GM23338 (cell line): ENCODE measurements around the gene UBE3B. TPM values are rescaled to one million over a fixed set of nuclear protein-coding genes. Genes with fewer than 3 reads are reported as not detected.

Experiments
- ATAC-seq: fragments of 200-7000 bp; cut with Tn5 transposase; 3 replicates; pipeline ENCODE4 v1.9.1; 2020
- DNase-seq: peaks from one replicate; pipeline ENCODE4 v3.0.0-alpha.2; 2015; ENCODE audit warnings: low spot score
- H2AFZ ChIP-seq: fragments of 200-600 bp; sonication (generic); 2 replicates; pipeline ENCODE4 v1.8.0; 2016; ENCODE audit warnings: antibody characterized with exemption, mild to moderate bottlenecking, moderate library complexity
- H3F3A ChIP-seq: fragments of 200-600 bp; sonication (generic); replicated peaks from 2 replicates; pipeline ENCODE4 v1.8.0; 2017; ENCODE audit warnings: antibody characterized with exemption, mixed run types, low read depth
- H3K27ac ChIP-seq: fragments of 200-600 bp; sonication (generic); 2 replicates; pipeline ENCODE4 v1.6.1; 2016; ENCODE audit warnings: low read depth
- H3K27me3 ChIP-seq: fragments of 200-600 bp; sonication (generic); 2 replicates; pipeline ENCODE4 v1.8.0; 2016; ENCODE audit warnings: mild to moderate bottlenecking, mixed run types, moderate library complexity; ENCODE audit not compliant: insufficient read depth
- H3K36me3 ChIP-seq: fragments of 200-600 bp; sonication (generic); 2 replicates; pipeline ENCODE4 v1.8.0; 2016; ENCODE audit warnings: mild to moderate bottlenecking; ENCODE audit not compliant: insufficient read depth
- H3K4me1 ChIP-seq: fragments of 200-600 bp; sonication (generic); 2 replicates; pipeline ENCODE4 v1.8.0; 2016; ENCODE audit warnings: mild to moderate bottlenecking, moderate library complexity; ENCODE audit not compliant: insufficient read depth
- H3K4me2 ChIP-seq: fragments of 200-600 bp; sonication (generic); 2 replicates; pipeline ENCODE4 v1.7.1; 2017; ENCODE audit warnings: mixed run types
- H3K4me3 ChIP-seq: fragments of 200-600 bp; sonication (generic); 2 replicates; pipeline ENCODE4 v1.6.1; 2016; ENCODE audit warnings: mixed run types
- H3K79me2 ChIP-seq: fragments of 200-600 bp; sonication (generic); replicated peaks from 2 replicates; pipeline ENCODE4 v1.8.0; 2017; ENCODE audit warnings: mild to moderate bottlenecking; ENCODE audit not compliant: insufficient read depth
- H3K9me2 ChIP-seq: fragments of 200-600 bp; sonication (generic); 2 replicates; pipeline ENCODE4 v1.8.0; 2017; ENCODE audit not compliant: insufficient read depth
- H4K20me1 ChIP-seq: fragments of 200-600 bp; sonication (generic); replicated peaks from 2 replicates; pipeline ENCODE4 v1.8.0; 2017; ENCODE audit warnings: mild to moderate bottlenecking; ENCODE audit not compliant: insufficient read depth
- H3K27ac Mint-ChIP-seq: 2 replicates; pipeline ENCODE4 v1.8.0; 2020; ENCODE audit warnings: inconsistent platforms, mild to moderate bottlenecking, moderate library complexity, mixed read lengths
- H3K27me3 Mint-ChIP-seq: 3 replicates; pipeline ENCODE4 v1.8.0; 2022; ENCODE audit warnings: low read depth, mild to moderate bottlenecking, moderate library complexity, mixed read lengths, inconsistent platforms; ENCODE audit not compliant: insufficient read depth, poor library complexity
- H3K36me3 Mint-ChIP-seq: 3 replicates; pipeline ENCODE4 v1.8.0; 2021; ENCODE audit warnings: low read depth, mild to moderate bottlenecking, inconsistent platforms, moderate library complexity, mixed read lengths
- H3K4me1 Mint-ChIP-seq: 3 replicates; pipeline ENCODE4 v1.8.0; 2020; ENCODE audit warnings: mild to moderate bottlenecking, inconsistent platforms, mixed read lengths
- H3K4me3 Mint-ChIP-seq: 3 replicates; pipeline ENCODE4 v1.8.0; 2021; ENCODE audit warnings: moderate library complexity, mild to moderate bottlenecking, inconsistent platforms, mixed read lengths
- H3K9me3 Mint-ChIP-seq: 3 replicates; pipeline ENCODE4 v1.8.0; 2020; ENCODE audit warnings: moderate library complexity, mild to moderate bottlenecking, inconsistent platforms, mixed read lengths
- CTCF ChIP-seq, 2 experiments: fragments of 200-600 bp in 1 of 2; sonication (generic) in 1 of 2; conservative IDR thresholded peaks; 2 replicates each; pipeline versions ENCODE4 v1.5.1 to v1.6.1; 2016 to 2017; ENCODE audit warnings: antibody characterized with exemption in 2 of 2, low read depth in 2 of 2, mild to moderate bottlenecking in 2 of 2, moderate library complexity in 1 of 2
- JUNB ChIP-seq: IDR thresholded peaks from one replicate; pipeline ENCODE4 v1.6.1; 2016; ENCODE audit warnings: antibody characterized with exemption; ENCODE audit not compliant: unreplicated experiment
- ZNF462 ChIP-seq: fragments of 250-450 bp; sonication (Bioruptor Pico); IDR thresholded peaks from 2 replicates; pipeline ENCODE4 v1.5.0; 2020; ENCODE audit warnings: mild to moderate bottlenecking, moderate library complexity
- polyA plus RNA-seq: library from polyadenylated mRNA; unstranded; fragments of >200 nt; fragmentation: Nextera tagmentation; extraction: Ambion mirVana; gene quantifications from 2 replicates; pipeline ENCODE4 v1.2.1, GENCODE V29; 2016
- total RNA-seq: library from RNA; depleted of rRNA; stranded (reverse); fragments of >200 nt; shearing (Covaris generic); gene quantifications from 2 replicates; pipeline ENCODE4 v1.2.3, GENCODE V29; 2014

UBE3B gene
- total and polyA plus RNA-seq, 2 experiments from 2014 or later, result 20.8 TPM

- no peaks in the 10 kb centered on the region for H3K4me1 ChIP-seq
- Mint-ChIP-seq H3K4me3 (no peak overlapping the region), H3K27ac (peak overlapping the region; percentile 24; the same call in 1 of the 2 replicates), H3K27me3 (peaks cover 6% of the 10 kb centered on the region), H3K36me3 (peaks cover 60% of the 10 kb centered on the region), H3K4me1 (peaks cover 2% of the 10 kb centered on the region; the same call in 1 of the 3 replicates), H3K9me3 (no peaks in the 10 kb centered on the region)
- TF ChIP-seq ZNF462 (CRISPR knock-in tag) (no peak), JUNB (no peak), CTCF (conservative IDR thresholded peaks at IDR 0.05; ENCODE audit: low read depth in 2 of 2) (peak; percentile 8 to 28; a peak in 2 of 4 replicates)
- no peak overlapping the region for H3K4me2 ChIP-seq
- H3K79me2 ChIP-seq, result peaks cover 11% of the 10 kb centered on the region
- no peak overlapping the region for H3K4me3 ChIP-seq
- no peak for ATAC-seq
- H3F3A ChIP-seq, result no peaks in the 10 kb centered on the region
- no peak for DNase-seq
- H3K27me3 ChIP-seq, result no peaks in the 10 kb centered on the region
- no peaks in the 10 kb centered on the region for H3K9me2 ChIP-seq
- H2AFZ ChIP-seq, result no peak overlapping the region
- peaks cover 28% of the 10 kb centered on the region for H3K36me3 ChIP-seq
- no peaks in the 10 kb centered on the region for H4K20me1 ChIP-seq
- H3K27ac ChIP-seq, result no peak overlapping the region
These were observed 102.8 kb downstream of the UBE3B start for GRCh38 chr12:109580272-109580671.
